Endodermal cell (in vitro differentiated cells): ENCODE results near the gene RNGTT. TPM values are rescaled to one million over a fixed set of nuclear protein-coding genes. Genes with fewer than 3 reads are reported as not detected.

ENCODE experiments used
- DNase-seq: peaks from one replicate; pipeline ENCODE4 v3.0.0-alpha.2; 2017
- H3K27ac ChIP-seq: 2 replicates; pipeline ENCODE4 v1.5.1; 2013; ENCODE audit warnings: mild to moderate bottlenecking, low read depth, low read length, moderate library complexity
- H3K27me3 ChIP-seq: 2 replicates; pipeline ENCODE4 v1.6.1; 2013; ENCODE audit warnings: mild to moderate bottlenecking, low read length, moderate library complexity; ENCODE audit not compliant: insufficient read depth, control insufficient read depth, poor library complexity, severe bottlenecking
- H3K36me3 ChIP-seq: 2 replicates; pipeline ENCODE4 v1.7.0; 2013; ENCODE audit warnings: mild to moderate bottlenecking, low read length, moderate library complexity; ENCODE audit not compliant: control insufficient read depth, insufficient read depth
- H3K4me1 ChIP-seq: one replicate; pipeline ENCODE4 v1.7.0; 2013; ENCODE audit warnings: low read length; ENCODE audit not compliant: control insufficient read depth, insufficient read depth
- H3K4me3 ChIP-seq: 2 replicates; pipeline ENCODE4 v1.5.1; 2013; ENCODE audit warnings: mild to moderate bottlenecking, low read length, moderate library complexity
- H3K9ac ChIP-seq: 2 replicates; pipeline ENCODE4 v1.6.1; 2013; ENCODE audit warnings: mild to moderate bottlenecking, low read length, moderate library complexity; ENCODE audit not compliant: poor library complexity, severe bottlenecking; ENCODE audit errors: extremely low read depth
- H3K9me3 ChIP-seq: 2 replicates; pipeline ENCODE4 v1.6.1; 2013; ENCODE audit warnings: mild to moderate bottlenecking, low read length, moderate library complexity; ENCODE audit not compliant: control insufficient read depth
- H3K27ac Mint-ChIP-seq: 2 replicates; pipeline ENCODE4 v1.8.0; 2020; ENCODE audit warnings: mixed read lengths
- H3K27me3 Mint-ChIP-seq: 2 replicates; pipeline ENCODE4 v1.8.0; 2021; ENCODE audit warnings: mild to moderate bottlenecking, mixed read lengths; ENCODE audit not compliant: insufficient read depth
- H3K36me3 Mint-ChIP-seq: 2 replicates; pipeline ENCODE4 v1.8.0; 2020; ENCODE audit warnings: low read depth, mixed read lengths
- H3K4me1 Mint-ChIP-seq: 2 replicates; pipeline ENCODE4 v1.8.0; 2020; ENCODE audit warnings: mixed read lengths
- H3K4me3 Mint-ChIP-seq: 2 replicates; pipeline ENCODE4 v1.8.0; 2020; ENCODE audit warnings: mild to moderate bottlenecking, moderate library complexity, mixed read lengths
- H3K9me3 Mint-ChIP-seq: 2 replicates; pipeline ENCODE4 v1.8.0; 2020; ENCODE audit warnings: mild to moderate bottlenecking, mixed read lengths
- WGBS, 2 experiments: methylation state at CpG; one replicate each; pipeline versions ENCODE4 v1.1.5 to v1.1.7; 2013; ENCODE audit warnings: missing lambda C conversion rate in 2 of 2, mixed read lengths in 1 of 2; ENCODE audit not compliant: insufficient coverage in 1 of 2, insufficient read length in 1 of 2; 5-methylcytosine and 5-hydroxymethylcytosine counted together
- total RNA-seq, 2 donors: library from RNA; stranded (reverse); fragmentation: NEBNext Ultra II Directional in 1 of 2; extraction: Animal tissue kit (Norgen Biotek cat#: 25700) in 1 of 2; gene quantifications; 2 replicates in 1 of 2; 3 replicates in 1 of 2; pipeline ENCODE4 v1.2.1, GENCODE V29; 2021
- TF ChIP-seq, protein P1 (sequence below): fragments of 200-600 bp; sonication (generic); conservative IDR thresholded peaks from 2 replicates; pipeline ENCODE4 v1.5.0; 2021; ENCODE audit warnings: antibody characterized with exemption, mild to moderate bottlenecking

Gene RNGTT
- total RNA-seq, 2 donors from 2014 or later, result 21.5 to 28.7 TPM

DNA sequence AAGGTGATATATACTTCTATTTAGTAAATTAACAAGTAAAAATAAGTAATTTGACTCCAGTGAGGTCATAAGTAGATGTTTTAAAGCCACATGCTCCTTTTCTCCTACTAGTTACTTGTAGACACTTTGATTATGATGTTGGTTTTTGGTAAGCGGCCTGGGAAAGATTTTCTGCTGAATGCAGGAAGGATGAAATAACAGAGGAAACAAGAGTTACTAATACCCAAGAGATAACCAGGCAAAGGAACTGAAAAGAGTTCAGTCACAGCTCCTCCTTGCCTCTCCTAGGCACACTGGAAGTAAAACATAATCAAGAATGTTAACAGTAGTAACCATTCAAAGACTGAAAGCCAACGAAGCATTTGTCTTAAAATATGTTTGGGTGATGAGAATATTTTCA is 203.3 kb downstream of the RNGTT start:
- 100% methylated on average over 1 of the region's 2 CpGs; no CpG with 5 or more reads in 1 of the 2 experiments for WGBS, 2 experiments
- Histone ChIP-seq H3K9me3 (peaks cover 14% of the 10 kb centered on the region), H3K9ac (no peak overlapping the region), H3K27ac (no peak overlapping the region), H3K4me1 (peaks cover 3% of the 10 kb centered on the region), H3K27me3 (no peaks in the 10 kb centered on the region), H3K36me3 (peaks cover 8% of the 10 kb centered on the region), H3K4me3 (no peak overlapping the region)
- no peak for DNase-seq
- H3K27me3 Mint-ChIP-seq, result no peaks in the 10 kb centered on the region
- peaks cover 16% of the 10 kb centered on the region for H3K4me1 Mint-ChIP-seq
- no peak overlapping the region for H3K4me3 Mint-ChIP-seq
- TF ChIP-seq, protein P1, sequence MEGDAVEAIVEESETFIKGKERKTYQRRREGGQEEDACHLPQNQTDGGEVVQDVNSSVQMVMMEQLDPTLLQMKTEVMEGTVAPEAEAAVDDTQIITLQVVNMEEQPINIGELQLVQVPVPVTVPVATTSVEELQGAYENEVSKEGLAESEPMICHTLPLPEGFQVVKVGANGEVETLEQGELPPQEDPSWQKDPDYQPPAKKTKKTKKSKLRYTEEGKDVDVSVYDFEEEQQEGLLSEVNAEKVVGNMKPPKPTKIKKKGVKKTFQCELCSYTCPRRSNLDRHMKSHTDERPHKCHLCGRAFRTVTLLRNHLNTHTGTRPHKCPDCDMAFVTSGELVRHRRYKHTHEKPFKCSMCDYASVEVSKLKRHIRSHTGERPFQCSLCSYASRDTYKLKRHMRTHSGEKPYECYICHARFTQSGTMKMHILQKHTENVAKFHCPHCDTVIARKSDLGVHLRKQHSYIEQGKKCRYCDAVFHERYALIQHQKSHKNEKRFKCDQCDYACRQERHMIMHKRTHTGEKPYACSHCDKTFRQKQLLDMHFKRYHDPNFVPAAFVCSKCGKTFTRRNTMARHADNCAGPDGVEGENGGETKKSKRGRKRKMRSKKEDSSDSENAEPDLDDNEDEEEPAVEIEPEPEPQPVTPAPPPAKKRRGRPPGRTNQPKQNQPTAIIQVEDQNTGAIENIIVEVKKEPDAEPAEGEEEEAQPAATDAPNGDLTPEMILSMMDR, result no peak
- peaks cover 15% of the 10 kb centered on the region for H3K9me3 Mint-ChIP-seq
- H3K36me3 Mint-ChIP-seq, result peaks cover 15% of the 10 kb centered on the region
- H3K27ac Mint-ChIP-seq, result no peak overlapping the region

DNA sequence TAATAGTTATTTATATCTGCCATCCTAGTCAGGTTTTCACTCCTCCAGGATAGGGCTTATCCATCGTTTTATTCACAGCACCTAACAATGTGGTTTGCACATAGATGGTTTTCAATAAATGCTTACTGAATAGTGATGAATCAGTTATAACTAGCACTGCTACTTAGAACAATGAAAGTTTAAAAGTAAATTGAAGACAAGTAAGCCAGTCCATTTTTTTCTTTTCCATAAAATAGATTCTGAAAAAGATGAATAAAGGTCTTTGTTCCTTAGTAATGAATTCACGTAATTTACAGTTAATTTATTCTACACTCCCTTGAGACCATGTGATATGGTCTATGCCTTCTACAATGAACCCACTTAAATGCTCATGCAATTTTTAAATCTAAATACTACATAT is 212.5 kb downstream of the RNGTT start:
- Mint-ChIP-seq H3K4me1 (peaks cover 4% of the 10 kb centered on the region), H3K27ac (no peak overlapping the region), H3K4me3 (no peak overlapping the region), H3K27me3 (no peaks in the 10 kb centered on the region), H3K36me3 (peaks cover 18% of the 10 kb centered on the region), H3K9me3 (peaks cover 18% of the 10 kb centered on the region)
- WGBS, 2 experiments, result 94 to 100% methylated on average over 1 to 2 of the region's 2 CpGs
- H3K4me3 ChIP-seq, result no peak overlapping the region
- TF ChIP-seq, protein P1, result no peak
- H3K27me3 ChIP-seq, result no peaks in the 10 kb centered on the region
- no peak overlapping the region for H3K27ac ChIP-seq
- H3K36me3 ChIP-seq, result peaks cover 18% of the 10 kb centered on the region
- no peak overlapping the region for H3K9ac ChIP-seq
- H3K9me3 ChIP-seq, result peaks cover 18% of the 10 kb centered on the region
- DNase-seq, result no peak
- H3K4me1 ChIP-seq, result no peaks in the 10 kb centered on the region

DNA sequence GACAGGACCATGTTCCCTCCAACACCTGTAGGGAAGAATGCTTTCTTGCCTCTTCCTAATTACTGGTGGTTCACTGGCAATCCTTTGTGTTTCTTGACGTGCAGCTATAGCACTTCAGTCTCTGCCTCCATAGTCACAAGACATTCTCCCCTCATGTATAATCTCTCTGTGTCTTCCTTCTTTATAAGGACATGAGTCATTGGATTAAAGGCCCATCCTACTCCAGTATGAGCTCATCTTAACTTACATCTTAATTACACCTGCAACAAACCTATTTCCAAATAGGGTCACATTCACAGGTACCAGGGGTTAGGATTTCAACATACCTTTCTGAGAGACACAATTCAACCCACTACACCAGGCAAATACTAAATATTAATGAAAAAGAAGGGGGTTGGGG is 213.6 kb downstream of the RNGTT start:
- peaks cover 12% of the 10 kb centered on the region for H3K36me3 ChIP-seq
- H3K27ac Mint-ChIP-seq, result no peak overlapping the region
- no peaks in the 10 kb centered on the region for H3K27me3 Mint-ChIP-seq
- H3K36me3 Mint-ChIP-seq, result peaks cover 10% of the 10 kb centered on the region
- no peak overlapping the region for H3K27ac ChIP-seq
- 92 to 100% methylated on average over 1 of the region's 1 CpG for WGBS, 2 experiments
- TF ChIP-seq, protein P1, result no peak
- DNase-seq, result no peak
- H3K27me3 ChIP-seq, result no peaks in the 10 kb centered on the region
- H3K4me3 Mint-ChIP-seq, result no peak overlapping the region
- H3K4me1 ChIP-seq, result no peaks in the 10 kb centered on the region
- peaks cover 4% of the 10 kb centered on the region for H3K4me1 Mint-ChIP-seq
- peaks cover 9% of the 10 kb centered on the region for H3K9me3 ChIP-seq
- no peak overlapping the region for H3K4me3 ChIP-seq
- H3K9ac ChIP-seq, result no peak overlapping the region
- H3K9me3 Mint-ChIP-seq, result peaks cover 9% of the 10 kb centered on the region
